ENCODE measurements around the gene ZC3H7B. TPM values are rescaled to one million over a fixed set of nuclear protein-coding genes. Genes with fewer than 3 reads are reported as not detected.
"Not testable (repeated sequence)": the region's sequence is repeated elsewhere in the genome, so short reads cannot be mapped to it uniquely, and the experiment has no call there.

The ZC3H7B gene
- polyA plus RNA-seq, 2 donors, result 13.9 to 23.1 TPM

GRCh38 chr22:41285441-41285819 lies 15.9 kb upstream of the ZC3H7B start:
- Histone ChIP-seq H3K9me3 (ENCODE audit: control insufficient read depth in 2 of 2, insufficient read depth in 1 of 2, low read depth in 1 of 2, low read length in 1 of 2) (no peaks in the 10 kb centered on the region), H3K36me3 (ENCODE audit: control insufficient read depth in 2 of 2, insufficient read depth in 2 of 2, low read length in 1 of 2) (no peaks in the 10 kb centered on the region), H3K27me3 (ENCODE audit: control insufficient read depth in 1 of 2, insufficient read depth in 2 of 2, low read length in 2 of 2) (no peaks in the 10 kb centered on the region), H3K27ac (ENCODE audit: low read depth in 2 of 2, low read length in 1 of 2) (peak overlapping the region; percentile 89 to 94), H3K4me1 (ENCODE audit: control insufficient read depth in 2 of 2, insufficient read depth in 2 of 2, low read length in 1 of 2) (peaks cover 0 to 8% of the 10 kb centered on the region in 2 donors), H3K4me3 (ENCODE audit: low read depth in 1 of 2, low read length in 2 of 2) (peak overlapping the region; percentile 63 to 67)
- WGBS, 2 donors, result 0 to 1% methylated on average over 30 of the region's 30 CpGs

- Histone ChIP-seq H3K36me3 (ENCODE audit: control insufficient read depth in 2 of 2, insufficient read depth in 2 of 2, low read length in 1 of 2) (no peaks in the 10 kb centered on the region), H3K4me3 (ENCODE audit: low read depth in 1 of 2, low read length in 2 of 2) (peak within 1 kb of the TSS; percentile 63 to 67), H3K9me3 (ENCODE audit: control insufficient read depth in 2 of 2, insufficient read depth in 1 of 2, low read depth in 1 of 2, low read length in 1 of 2) (no peaks in the 10 kb centered on the region), H3K27me3 (ENCODE audit: control insufficient read depth in 1 of 2, insufficient read depth in 2 of 2, low read length in 2 of 2) (no peaks in the 10 kb centered on the region), H3K4me1 (ENCODE audit: control insufficient read depth in 2 of 2, insufficient read depth in 2 of 2, low read length in 1 of 2) (peaks cover 0 to 5% of the 10 kb centered on the region in 2 donors), H3K27ac (ENCODE audit: low read depth in 2 of 2, low read length in 1 of 2) (peak within 1 kb of the TSS; percentile 89 to 94)
- 0% methylated on average over 76 to 77 of the region's 77 CpGs for WGBS, 2 donors
Observed at GRCh38 chr22:41285820-41286638, 15.3 kb upstream of the ZC3H7B start, which contains the start of gene RANGAP1. Gene RANGAP1 (minus strand): TSS chr22:41286187. CDS start chr22:41281044, 5,143 bp downstream.

- peak overlapping the region; percentile 71 to 88 for H3K27ac ChIP-seq (ENCODE audit: low read depth in 2 of 2, low read length in 1 of 2)
- H3K36me3 ChIP-seq (ENCODE audit: control insufficient read depth in 2 of 2, insufficient read depth in 2 of 2, low read length in 1 of 2), result no peaks in the 10 kb centered on the region
- no peaks in the 10 kb centered on the region for H3K27me3 ChIP-seq (ENCODE audit: control insufficient read depth in 1 of 2, insufficient read depth in 2 of 2, low read length in 2 of 2)
- H3K4me3 ChIP-seq (ENCODE audit: low read depth in 1 of 2, low read length in 2 of 2), result peak overlapping the region; percentile 30 to 46
- peaks cover 0 to 2% of the 10 kb centered on the region in 2 donors for H3K4me1 ChIP-seq (ENCODE audit: control insufficient read depth in 2 of 2, insufficient read depth in 2 of 2, low read length in 1 of 2)
- 1 to 2% methylated on average over 15 of the region's 15 CpGs for WGBS, 2 donors
- H3K9me3 ChIP-seq (ENCODE audit: control insufficient read depth in 2 of 2, insufficient read depth in 1 of 2, low read depth in 1 of 2, low read length in 1 of 2), result no peaks in the 10 kb centered on the region
Observed at GRCh38 chr22:41286639-41287091, 14.7 kb upstream of the ZC3H7B start.

GRCh38 chr22:41288245-41288946 lies 12.9 kb upstream of the ZC3H7B start:
- Histone ChIP-seq H3K4me3 (ENCODE audit: low read depth in 1 of 2, low read length in 2 of 2) (no peak overlapping the region), H3K9me3 (ENCODE audit: control insufficient read depth in 2 of 2, insufficient read depth in 1 of 2, low read depth in 1 of 2, low read length in 1 of 2) (no peaks in the 10 kb centered on the region), H3K27me3 (ENCODE audit: control insufficient read depth in 1 of 2, insufficient read depth in 2 of 2, low read length in 2 of 2) (no peaks in the 10 kb centered on the region), H3K36me3 (ENCODE audit: control insufficient read depth in 2 of 2, insufficient read depth in 2 of 2, low read length in 1 of 2) (no peaks in the 10 kb centered on the region), H3K27ac (ENCODE audit: low read depth in 2 of 2, low read length in 1 of 2) (peak overlapping the region; percentile 94), H3K4me1 (ENCODE audit: control insufficient read depth in 2 of 2, insufficient read depth in 2 of 2, low read length in 1 of 2) (peaks cover 0 to 2% of the 10 kb centered on the region in 2 donors)
- WGBS, 2 donors, result 39 to 51% methylated on average over 9 of the region's 9 CpGs

- Histone ChIP-seq H3K4me3 (ENCODE audit: low read depth in 1 of 2, low read length in 2 of 2) (no peak overlapping the region), H3K36me3 (ENCODE audit: control insufficient read depth in 2 of 2, insufficient read depth in 2 of 2, low read length in 1 of 2) (no peaks in the 10 kb centered on the region), H3K9me3 (ENCODE audit: control insufficient read depth in 2 of 2, insufficient read depth in 1 of 2, low read depth in 1 of 2, low read length in 1 of 2) (no peaks in the 10 kb centered on the region), H3K27me3 (ENCODE audit: control insufficient read depth in 1 of 2, insufficient read depth in 2 of 2, low read length in 2 of 2) (no peaks in the 10 kb centered on the region), H3K27ac (ENCODE audit: low read depth in 2 of 2, low read length in 1 of 2) (no peak overlapping the region), H3K4me1 (ENCODE audit: control insufficient read depth in 2 of 2, insufficient read depth in 2 of 2, low read length in 1 of 2) (peaks cover 0 to 2% of the 10 kb centered on the region in 2 donors)
- 93 to 96% methylated on average over 1 of the region's 1 CpG for WGBS, 2 donors
Observed at GRCh38 chr22:41289671-41290070, 11.7 kb upstream of the ZC3H7B start.

GRCh38 chr22:41290262-41291221 lies 10.8 kb upstream of the ZC3H7B start:
- H3K36me3 ChIP-seq (ENCODE audit: control insufficient read depth in 2 of 2, insufficient read depth in 2 of 2, low read length in 1 of 2), result no peaks in the 10 kb centered on the region
- 70% methylated on average over 8 of the region's 8 CpGs for WGBS, 2 donors
- no peak overlapping the region for H3K27ac ChIP-seq (ENCODE audit: low read depth in 2 of 2, low read length in 1 of 2)
- H3K27me3 ChIP-seq (ENCODE audit: control insufficient read depth in 1 of 2, insufficient read depth in 2 of 2, low read length in 2 of 2), result no peaks in the 10 kb centered on the region
- no peak overlapping the region for H3K4me3 ChIP-seq (ENCODE audit: low read depth in 1 of 2, low read length in 2 of 2)
- H3K9me3 ChIP-seq (ENCODE audit: control insufficient read depth in 2 of 2, insufficient read depth in 1 of 2, low read depth in 1 of 2, low read length in 1 of 2), result no peaks in the 10 kb centered on the region
- peaks cover 0 to 2% of the 10 kb centered on the region in 2 donors for H3K4me1 ChIP-seq (ENCODE audit: control insufficient read depth in 2 of 2, insufficient read depth in 2 of 2, low read length in 1 of 2)

- WGBS, 2 donors, result 82 to 90% methylated on average over 5 to 18 of the region's 28 CpGs
- not testable (repeated sequence) for H3K36me3 ChIP-seq (ENCODE audit: control insufficient read depth in 2 of 2, insufficient read depth in 2 of 2, low read length in 1 of 2); H3K9me3 ChIP-seq (ENCODE audit: control insufficient read depth in 2 of 2, insufficient read depth in 1 of 2, low read depth in 1 of 2, low read length in 1 of 2); H3K4me1 ChIP-seq (ENCODE audit: control insufficient read depth in 2 of 2, insufficient read depth in 2 of 2, low read length in 1 of 2); H3K27me3 ChIP-seq (ENCODE audit: control insufficient read depth in 1 of 2, insufficient read depth in 2 of 2, low read length in 2 of 2); H3K27ac ChIP-seq (ENCODE audit: low read depth in 2 of 2, low read length in 1 of 2); H3K4me3 ChIP-seq (ENCODE audit: low read depth in 1 of 2, low read length in 2 of 2)
Observed at GRCh38 chr22:41294816-41295215, 6.5 kb upstream of the ZC3H7B start.

- H3K27ac ChIP-seq (ENCODE audit: low read depth in 2 of 2, low read length in 1 of 2), result no peak overlapping the region
- whole genome bisulfite sequencing, 2 donors, result 94 to 95% methylated on average over 9 of the region's 9 CpGs
Observed at GRCh38 chr22:41296826-41297667, 4.3 kb upstream of the ZC3H7B start.

More at GRCh38 chr22:41296826-41297667, 4.3 kb upstream of the ZC3H7B start:
- H3K9me3 ChIP-seq (ENCODE audit: control insufficient read depth in 2 of 2, insufficient read depth in 1 of 2, low read depth in 1 of 2, low read length in 1 of 2), result no peaks in the 10 kb centered on the region
- H3K27me3 ChIP-seq (ENCODE audit: control insufficient read depth in 1 of 2, insufficient read depth in 2 of 2, low read length in 2 of 2), result no peaks in the 10 kb centered on the region
- no peaks in the 10 kb centered on the region for H3K4me1 ChIP-seq (ENCODE audit: control insufficient read depth in 2 of 2, insufficient read depth in 2 of 2, low read length in 1 of 2)
- H3K36me3 ChIP-seq (ENCODE audit: control insufficient read depth in 2 of 2, insufficient read depth in 2 of 2, low read length in 1 of 2), result no peaks in the 10 kb centered on the region
- H3K4me3 ChIP-seq (ENCODE audit: low read depth in 1 of 2, low read length in 2 of 2), result no peak overlapping the region

All from esophagus (tissue), 2 donors.